HCT116 (cell line): ENCODE results near the gene ZNF888. TPM values are rescaled to one million over a fixed set of nuclear protein-coding genes. Genes with fewer than 3 reads are reported as not detected.
"Not testable (repeated sequence)": the region's sequence is repeated elsewhere in the genome, so short reads cannot be mapped to it uniquely, and the experiment has no call there.

Source experiments
- ATAC-seq: fragments of 200-7000 bp; cut with Tn5 transposase; 2 replicates; pipeline ENCODE4 v1.9.1; 2020; ENCODE audit warnings: mild to moderate bottlenecking, moderate library complexity
- BruUV-seq: library from RNA; stranded (reverse); fragments of 400-500 nt; replicated peaks from 2 replicates; lab custom pipeline; 2021; lab: Mats Ljungman, UMichigan
- CTCF ChIA-PET: fragments of 300-600 bp; sonication (Branson Sonifier 250); formaldehyde crosslinking; loops from one replicate; lab custom pipeline; 2021; ENCODE audit warnings: antibody characterized with exemption; lab: Charles Lee
- POLR2A ChIA-PET: fragments of 300-600, 350-600 bp; sonication (Branson Sonifier 250); formaldehyde crosslinking; loops from one replicate; lab custom pipeline; 2021; ENCODE audit warnings: antibody characterized with exemption; lab: Charles Lee
- RAD21 ChIA-PET, 2 experiments: fragments of 300-600 bp; sonication (Branson Sonifier 250); formaldehyde crosslinking; loops; one replicate each; lab custom pipeline; 2023; ENCODE audit warnings: low total read pairs in 2 of 2; ENCODE audit not compliant: uncharacterized antibody in 2 of 2, unreplicated experiment in 2 of 2, low non-redundant PET in 1 of 2; lab: Charles Lee
- DNase-seq: peaks from one replicate; pipeline ENCODE4 v3.0.0-alpha.2; 2010; ENCODE audit warnings: low read depth, low spot score
- H2AFZ ChIP-seq: fragments of 200-600 bp; shearing (Covaris generic), sonication (generic); 2 replicates; pipeline ENCODE4 v1.6.1; 2017; ENCODE audit warnings: low read depth, mixed run types, mixed read lengths, antibody characterized with exemption, low read length; ENCODE audit not compliant: poor library complexity, severe bottlenecking
- H3K27ac ChIP-seq: 2 replicates; pipeline ENCODE4 v1.5.1; 2012; ENCODE audit warnings: low read depth, low read length
- H3K27me3 ChIP-seq: fragments of 200-600 bp; sonication (generic); 2 replicates; pipeline ENCODE4 v1.6.1; 2016; ENCODE audit warnings: mixed run types, low read length, mixed read lengths; ENCODE audit not compliant: insufficient read depth
- H3K36me3 ChIP-seq, 2 experiments: fragments of 200-500 bp in 1 of 2; fragments of 200-600 bp in 1 of 2; sonication (Bioruptor generic) in 1 of 2; sonication (generic) in 1 of 2; 2 replicates each; pipeline versions ENCODE4 v1.5.1 to v1.6.1; 2014 to 2016; ENCODE audit warnings: low read length in 2 of 2, inconsistent platforms in 1 of 2, mixed read lengths in 1 of 2, mixed run types in 1 of 2; ENCODE audit not compliant: insufficient read depth in 2 of 2, control insufficient read depth in 1 of 2
- H3K4me1 ChIP-seq, 2 experiments: fragments of 200-600 bp in 1 of 2; sonication (generic) in 1 of 2; 2 replicates each; pipeline versions ENCODE4 v1.5.1 to v1.6.1; 2012 to 2017; ENCODE audit warnings: low read length in 2 of 2, inconsistent platforms in 1 of 2, mild to moderate bottlenecking in 1 of 2, mixed read lengths in 1 of 2, mixed run types in 1 of 2, moderate library complexity in 1 of 2; ENCODE audit not compliant: insufficient read depth in 2 of 2, control insufficient read depth in 1 of 2
- H3K4me2 ChIP-seq: fragments of 200-600 bp; sonication (generic); 2 replicates; pipeline ENCODE4 v1.6.1; 2017; ENCODE audit warnings: mixed run types, low read length, mixed read lengths
- H3K4me3 ChIP-seq, 2 experiments: fragments of 200-600 bp in 1 of 2; sonication (generic) in 1 of 2; replicated peaks in 1 of 2; 2 replicates each; pipeline ENCODE4 v1.5.1; 2011 to 2016; ENCODE audit warnings: low read length in 2 of 2, control low read depth in 1 of 2, low read depth in 1 of 2, mild to moderate bottlenecking in 1 of 2, mixed read lengths in 1 of 2, mixed run types in 1 of 2
- H3K79me2 ChIP-seq: fragments of 200-600 bp; sonication (generic); 2 replicates; pipeline ENCODE4 v1.6.1; 2017; ENCODE audit warnings: mild to moderate bottlenecking, mixed run types, low read length, moderate library complexity, mixed read lengths; ENCODE audit not compliant: insufficient read depth
- H3K9ac ChIP-seq: fragments of 200-600 bp; sonication (generic); 2 replicates; pipeline ENCODE4 v1.6.1; 2016; ENCODE audit warnings: low read length, mixed read lengths
- H3K9me2 ChIP-seq: fragments of 200-600 bp; sonication (generic), shearing (Covaris generic); 2 replicates; pipeline ENCODE4 v1.6.1; 2017; ENCODE audit warnings: mixed run types, mild to moderate bottlenecking, moderate library complexity; ENCODE audit not compliant: insufficient read depth
- H3K9me3 ChIP-seq, 2 experiments: fragments of 200-500 bp in 1 of 2; fragments of 200-600 bp in 1 of 2; sonication (Bioruptor generic) in 1 of 2; sonication (generic) in 1 of 2; 2 replicates each; pipeline ENCODE4 v1.6.1; 2014 to 2017; ENCODE audit warnings: low read length in 2 of 2, mixed read lengths in 2 of 2, inconsistent platforms in 1 of 2, low read depth in 1 of 2, mild to moderate bottlenecking in 1 of 2, mixed run types in 1 of 2, moderate library complexity in 1 of 2; ENCODE audit not compliant: control insufficient read depth in 1 of 2, insufficient read depth in 1 of 2
- H4K20me1 ChIP-seq: fragments of 200-600 bp; sonication (generic), shearing (Covaris generic); 2 replicates; pipeline ENCODE4 v1.6.1; 2017; ENCODE audit warnings: mixed run types, mild to moderate bottlenecking, moderate library complexity; ENCODE audit not compliant: insufficient read depth
- FOSL1 ChIP-seq: IDR thresholded peaks from 2 replicates; pipeline ENCODE4 v1.6.1; 2012; ENCODE audit warnings: low read depth
- SP1 ChIP-seq: IDR thresholded peaks from 2 replicates; pipeline ENCODE4 v1.6.1; 2012; ENCODE audit warnings: low read depth
- ZBTB33 ChIP-seq: IDR thresholded peaks from 2 replicates; pipeline ENCODE4 v1.6.1; 2011; ENCODE audit warnings: mild to moderate bottlenecking, low read length, moderate library complexity; ENCODE audit not compliant: insufficient replicate concordance; ENCODE audit errors: extremely low read depth
- ZFX ChIP-seq: fragments of 450-650 bp; IDR thresholded peaks from 2 replicates; pipeline ENCODE4 v1.6.1; 2017
- intact Hi-C: fragments of 100-400 bp; cut with micrococcal nuclease; formaldehyde crosslinking; loops from 2 replicates; pipeline ENCODE4 v1.10.0; 2022
- total RNA-seq: library from RNA; stranded (reverse); gene quantifications from one replicate; pipeline ENCODE4 v1.2.1, GENCODE V29; 2021; ENCODE audit not compliant: unreplicated experiment

The ZNF888 gene
- total RNA-seq, 1 experiment from 2014 or later: 6.4 TPM

GRCh38 chr19:52944703-52945493, 21.7 kb upstream of the ZNF888 start:
- H3K79me2 ChIP-seq, H3K4me2 ChIP-seq, H2AFZ ChIP-seq, CTCF ChIA-PET, ATAC-seq, BruUV-seq, H3K27me3 ChIP-seq, H3K27ac ChIP-seq, RAD21 ChIA-PET, H3K9ac ChIP-seq, H3K9me2 ChIP-seq, H4K20me1 ChIP-seq, DNase-seq, H3K36me3 ChIP-seq, H3K4me3 ChIP-seq, POLR2A ChIA-PET: not testable (repeated sequence)
- Histone ChIP-seq H3K9me3 (peaks cover 15 to 17% of the 10 kb centered on the region in 2 experiments; a peak in 2 of 4 replicates), H3K4me1 (peaks cover 5 to 12% of the 10 kb centered on the region in 2 experiments; a peak in 2 of 4 replicates)
- intact Hi-C loops: loop anchor here (5.0 kb wide), 1 partner anchor 48 kb away; the partner anchor contains the start of gene ZNF320

GRCh38 chr19:52943884-52944643, 20.8 kb upstream of the ZNF888 start:
- intact Hi-C loops: loop anchor here (2.0 to 5.0 kb wide), 2 partner anchors 19 to 47 kb away; partner anchors contain the start of genes ZNF320 and ZNF816
- BruUV-seq: no TSS peak
- no peak for TF ChIP-seq ZFX
- no peak for TF ChIP-seq ZBTB33
- TF ChIP-seq FOSL1: no peak
- TF ChIP-seq SP1: no peak

More at GRCh38 chr19:52943884-52944643, 20.8 kb upstream of the ZNF888 start:
- H3K9me2 ChIP-seq: no peaks in the 10 kb centered on the region
- no peak overlapping the region for H3K4me3 ChIP-seq
- CTCF ChIA-PET: no interaction called here
- RAD21 ChIA-PET: no interaction called here
- H2AFZ ChIP-seq: no peak overlapping the region
- H3K4me1 ChIP-seq: peaks cover 5 to 12% of the 10 kb centered on the region in 2 experiments; a peak in 2 of 4 replicates
- no peak overlapping the region for H3K27ac ChIP-seq
- H3K9me3 ChIP-seq: peaks cover 8 to 11% of the 10 kb centered on the region in 2 experiments; a peak in 2 of 4 replicates
- H3K9ac ChIP-seq: no peak overlapping the region
- H3K4me2 ChIP-seq: no peak overlapping the region
- no peaks in the 10 kb centered on the region for H4K20me1 ChIP-seq
- POLR2A ChIA-PET: no interaction called here
- no peaks in the 10 kb centered on the region for H3K27me3 ChIP-seq
- peaks cover 12% of the 10 kb centered on the region; the same call in 1 of the 2 replicates for H3K79me2 ChIP-seq
- DNase-seq (no peak), ATAC-seq (no peak)
- H3K36me3 ChIP-seq: no peaks in the 10 kb centered on the region
